Lung (tissue), 12 donors: Measurements from ENCODE around the gene C1orf198. TPM values are rescaled to one million over a fixed set of nuclear protein-coding genes. Genes with fewer than 3 reads are reported as not detected.

ENCODE experiments used
- ATAC-seq: fragments of 200-7000 bp; cut with Tn5 transposase; one replicate; pipeline ENCODE4 v1.9.1; 2020; ENCODE audit warnings: moderate number of reproducible peaks; ENCODE audit not compliant: insufficient read depth, low FRiP score
- DNase-seq, 3 donors: peaks; one replicate each; pipeline ENCODE4 v3.0.0-alpha.2; 2013 to 2017
- H3K27ac ChIP-seq, 2 donors: one replicate each; pipeline ENCODE4 v1.5.1; 2013; ENCODE audit warnings: mild to moderate bottlenecking in 2 of 2, moderate library complexity in 2 of 2, control low read depth in 1 of 2, inconsistent platforms in 1 of 2, low read depth in 1 of 2, low read length in 1 of 2
- H3K27me3 ChIP-seq, 3 donors: one replicate each; pipeline ENCODE4 v1.5.1; 2013; ENCODE audit warnings: low read length in 2 of 3; ENCODE audit not compliant: control insufficient read depth in 3 of 3, insufficient read depth in 3 of 3
- H3K36me3 ChIP-seq, 4 donors: one replicate each; pipeline ENCODE4 v1.5.1; 2013; ENCODE audit warnings: low read length in 4 of 4, mild to moderate bottlenecking in 1 of 4, moderate library complexity in 1 of 4; ENCODE audit not compliant: control insufficient read depth in 4 of 4, insufficient read depth in 4 of 4
- H3K4me1 ChIP-seq, 5 donors: one replicate each; pipeline ENCODE4 v1.5.1; 2013; ENCODE audit warnings: low read length in 5 of 5, mild to moderate bottlenecking in 2 of 5, moderate library complexity in 1 of 5; ENCODE audit not compliant: control insufficient read depth in 5 of 5, insufficient read depth in 5 of 5
- H3K4me3 ChIP-seq: one replicate; pipeline ENCODE4 v1.5.1; 2013; ENCODE audit warnings: mild to moderate bottlenecking, control low read depth, moderate library complexity
- H3K9ac ChIP-seq, 2 donors: one replicate each; pipeline ENCODE4 v1.5.1; 2013; ENCODE audit warnings: low read length in 2 of 2, control low read depth in 1 of 2; ENCODE audit not compliant: insufficient read depth in 1 of 2
- H3K9me3 ChIP-seq, 4 donors: one replicate each; pipeline ENCODE4 v1.5.1; 2013; ENCODE audit warnings: low read length in 3 of 4, mild to moderate bottlenecking in 1 of 4, moderate library complexity in 1 of 4; ENCODE audit not compliant: control insufficient read depth in 4 of 4, insufficient read depth in 3 of 4
- WGBS, 2 donors: extraction: QIAGEN DNeasy Blood & Tissue Kit; methylation state at CpG; one replicate each; pipeline ENCODE4 v1.1.7; 2013; 5-methylcytosine and 5-hydroxymethylcytosine counted together
- polyA plus RNA-seq, 2 donors: library from polyadenylated mRNA; stranded (reverse); fragments of 200-250 nt; gene quantifications; one replicate each; pipeline ENCODE4 v1.2.1, GENCODE V29; 2013
- total RNA-seq, 2 donors: library from RNA; depleted of rRNA in 1 of 2; stranded (reverse); fragments of >200 nt in 1 of 2; gene quantifications; one replicate each; pipeline ENCODE4 v1.2.1, GENCODE V29; 2014 to 2021
- TF ChIP-seq, protein P1 (sequence below): IDR thresholded peaks from 2 replicates; pipeline ENCODE4 v1.5.1; 2012; ENCODE audit warnings: mild to moderate bottlenecking; ENCODE audit errors: control extremely low read depth, extremely low read depth
- donor health status: control.
- donor health status: control.
- donor health status: Bipolar disorder and iron deficiency.
- donor health status: healthy.
- donor health status: DM: yes; HTN: yes; CAD: no.

The C1orf198 gene
- total and polyA plus RNA-seq, 4 donors = 25.8 to 109 (median 49.7) TPM

DNA sequence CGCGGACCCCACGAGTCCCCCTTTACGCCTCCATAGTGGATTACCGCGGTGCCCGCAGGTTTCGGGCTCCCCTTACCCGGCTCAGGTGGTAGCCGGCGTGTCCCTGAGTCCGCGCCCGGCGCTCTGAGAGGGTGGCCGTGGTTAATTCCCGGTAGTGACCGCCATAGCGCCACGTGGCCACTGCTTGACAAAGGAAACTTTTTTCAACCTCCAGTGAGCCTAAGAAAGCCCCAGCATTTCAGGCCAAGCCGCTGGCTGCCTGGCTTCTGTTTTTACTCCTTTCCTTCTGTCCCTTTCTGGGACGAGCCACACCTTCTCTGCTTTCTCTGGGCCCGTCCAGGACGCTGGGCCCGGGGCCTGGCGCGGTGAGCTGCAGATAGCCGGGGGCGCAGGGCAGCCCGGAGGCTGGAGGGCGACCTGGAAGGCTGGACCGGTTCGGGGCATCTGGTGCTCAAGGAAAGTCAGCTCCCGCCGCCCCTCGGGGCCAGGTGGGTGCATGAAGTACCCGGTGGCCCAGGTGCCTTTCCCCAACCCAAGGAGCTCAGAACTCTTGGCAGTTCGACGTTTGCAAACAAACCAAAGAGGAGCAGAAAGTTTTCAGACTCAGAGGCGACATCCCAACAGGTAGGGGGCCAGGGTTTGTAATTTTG is 540 bp upstream of the C1orf198 start:
- Histone ChIP-seq H3K9me3 (peaks cover 0 to 2% (median 0%) of the 10 kb centered on the region in 4 donors), H3K27ac (peak overlapping the region; percentile 82 to 84), H3K4me1 (peaks cover 3 to 51% (median 19%) of the 10 kb centered on the region in 5 donors), H3K4me3 (peak overlapping the region; percentile 15), H3K36me3 (no peaks in the 10 kb centered on the region), H3K9ac (peak overlapping the region; percentile 34 to 41), H3K27me3 (no peaks in the 10 kb centered on the region)
- WGBS, 2 donors = 6 to 8% methylated on average over 40 of the region's 40 CpGs
- TF ChIP-seq, protein P1, sequence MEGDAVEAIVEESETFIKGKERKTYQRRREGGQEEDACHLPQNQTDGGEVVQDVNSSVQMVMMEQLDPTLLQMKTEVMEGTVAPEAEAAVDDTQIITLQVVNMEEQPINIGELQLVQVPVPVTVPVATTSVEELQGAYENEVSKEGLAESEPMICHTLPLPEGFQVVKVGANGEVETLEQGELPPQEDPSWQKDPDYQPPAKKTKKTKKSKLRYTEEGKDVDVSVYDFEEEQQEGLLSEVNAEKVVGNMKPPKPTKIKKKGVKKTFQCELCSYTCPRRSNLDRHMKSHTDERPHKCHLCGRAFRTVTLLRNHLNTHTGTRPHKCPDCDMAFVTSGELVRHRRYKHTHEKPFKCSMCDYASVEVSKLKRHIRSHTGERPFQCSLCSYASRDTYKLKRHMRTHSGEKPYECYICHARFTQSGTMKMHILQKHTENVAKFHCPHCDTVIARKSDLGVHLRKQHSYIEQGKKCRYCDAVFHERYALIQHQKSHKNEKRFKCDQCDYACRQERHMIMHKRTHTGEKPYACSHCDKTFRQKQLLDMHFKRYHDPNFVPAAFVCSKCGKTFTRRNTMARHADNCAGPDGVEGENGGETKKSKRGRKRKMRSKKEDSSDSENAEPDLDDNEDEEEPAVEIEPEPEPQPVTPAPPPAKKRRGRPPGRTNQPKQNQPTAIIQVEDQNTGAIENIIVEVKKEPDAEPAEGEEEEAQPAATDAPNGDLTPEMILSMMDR = no peak
- ATAC-seq (peak; percentile 21), DNase-seq (peak in 2 of 3 donors; percentile 64 to 65)

DNA sequence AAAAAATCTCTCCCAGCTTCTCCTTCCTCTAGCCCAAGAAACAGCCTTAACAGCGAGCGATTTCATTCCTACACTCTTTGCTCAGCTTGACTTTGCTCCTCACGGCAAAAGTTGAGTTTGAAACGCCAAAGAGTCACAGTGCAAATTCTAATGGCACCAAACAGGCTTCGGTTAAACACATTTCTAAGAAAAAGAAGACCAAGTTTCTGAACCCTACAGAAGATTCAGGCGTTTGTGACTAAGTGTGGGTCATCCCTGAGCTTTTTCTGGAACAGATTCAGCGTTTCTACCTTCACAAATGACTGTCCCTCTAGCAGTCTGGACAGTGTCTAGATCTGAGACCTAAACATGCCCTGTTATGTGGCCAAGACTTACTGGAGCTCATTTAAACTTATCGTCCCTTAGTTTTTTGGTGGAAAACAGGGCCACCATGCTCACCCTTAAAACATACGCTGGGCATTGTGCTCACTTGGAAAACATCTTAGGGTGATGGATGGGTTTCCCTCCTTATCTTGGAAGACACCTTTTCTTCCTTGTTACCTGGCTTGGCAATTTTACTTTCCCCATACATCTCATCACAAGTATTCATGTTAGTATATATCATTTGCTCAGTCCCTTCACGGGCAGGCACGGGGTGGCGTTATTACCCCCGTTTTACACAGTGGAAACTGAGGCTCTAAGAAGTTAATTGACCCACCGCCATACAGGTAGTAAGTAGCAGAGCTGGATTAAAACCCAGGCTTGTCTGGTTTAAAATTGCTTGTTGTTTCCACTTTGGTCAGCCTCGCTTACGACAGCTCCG is 1.0 kb downstream of the C1orf198 start:
- TF ChIP-seq, protein P1 = no peak
- 25 to 38% methylated on average over 17 of the region's 17 CpGs for WGBS, 2 donors
- no peak for ATAC-seq
- peaks cover 0 to 2% (median 0%) of the 10 kb centered on the region in 4 donors for H3K9me3 ChIP-seq
- H3K27me3 ChIP-seq = no peaks in the 10 kb centered on the region
- peak overlapping the region; percentile 94 for H3K4me3 ChIP-seq
- H3K27ac ChIP-seq = peak overlapping the region; percentile 92 to 94
- DNase-seq = peak in 2 of 3 donors; percentile 49 to 51
- H3K9ac ChIP-seq = peak overlapping the region; percentile 57 to 78
- no peaks in the 10 kb centered on the region for H3K36me3 ChIP-seq
- peaks cover 3 to 64% (median 30%) of the 10 kb centered on the region in 5 donors for H3K4me1 ChIP-seq

DNA sequence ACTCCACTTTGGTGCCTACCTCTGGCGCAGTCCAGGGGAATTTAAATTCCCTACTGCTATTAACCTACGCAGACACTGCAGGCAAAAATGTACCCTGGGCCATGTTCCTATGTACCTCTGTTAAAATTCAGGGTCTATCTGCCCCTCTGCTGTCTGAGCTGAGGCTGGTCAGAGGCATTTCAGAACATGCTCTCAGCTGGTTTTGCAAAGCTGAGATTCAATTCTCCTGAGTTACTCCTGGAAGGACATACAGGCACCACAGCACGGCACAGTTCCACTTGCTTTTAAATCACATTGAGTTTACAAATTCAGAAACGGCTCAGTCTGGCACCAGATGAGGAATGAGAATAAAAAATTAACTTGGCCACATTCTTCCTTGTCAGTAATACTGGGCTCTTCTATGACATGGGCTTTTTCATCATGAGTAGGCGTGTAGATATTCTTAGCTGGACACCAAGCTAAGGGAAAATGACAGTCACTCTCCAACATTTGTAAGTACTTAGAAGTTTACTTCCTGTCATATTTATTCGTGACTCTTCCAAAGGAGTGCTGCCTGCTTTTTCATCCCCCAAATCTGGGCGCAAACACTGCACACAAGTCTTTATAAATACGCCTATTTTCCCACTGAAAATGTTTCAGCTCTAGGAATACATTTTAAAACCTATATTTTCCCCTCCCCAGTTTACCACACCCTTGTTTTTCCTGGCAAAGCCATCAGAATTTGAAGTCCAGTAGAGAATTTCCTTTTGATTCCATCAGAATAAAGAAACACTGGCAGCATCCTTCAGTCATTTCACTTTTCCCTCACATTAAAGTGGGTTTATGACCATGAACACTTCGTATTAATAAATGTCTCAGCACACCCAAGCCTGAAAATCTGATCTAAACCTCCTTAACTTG is 1.9 kb downstream of the C1orf198 start:
- TF ChIP-seq, protein P1 = no peak
- Histone ChIP-seq H3K9me3 (peaks cover 0 to 2% (median 0%) of the 10 kb centered on the region in 4 donors), H3K9ac (peak overlapping the region in 1 of 2 donors; percentile 78), H3K36me3 (no peaks in the 10 kb centered on the region), H3K4me3 (peak overlapping the region; percentile 94), H3K27ac (peak overlapping the region; percentile 92 to 94), H3K4me1 (peaks cover 6 to 64% (median 30%) of the 10 kb centered on the region in 5 donors), H3K27me3 (no peaks in the 10 kb centered on the region)
- peak in 2 of 3 donors; percentile 24 to 37 for DNase-seq
- WGBS, 2 donors = 57 to 79% methylated on average over 9 of the region's 9 CpGs
- ATAC-seq = no peak
